Measurements from ENCODE around the gene CFAP119.

The CFAP119 gene

DNA sequence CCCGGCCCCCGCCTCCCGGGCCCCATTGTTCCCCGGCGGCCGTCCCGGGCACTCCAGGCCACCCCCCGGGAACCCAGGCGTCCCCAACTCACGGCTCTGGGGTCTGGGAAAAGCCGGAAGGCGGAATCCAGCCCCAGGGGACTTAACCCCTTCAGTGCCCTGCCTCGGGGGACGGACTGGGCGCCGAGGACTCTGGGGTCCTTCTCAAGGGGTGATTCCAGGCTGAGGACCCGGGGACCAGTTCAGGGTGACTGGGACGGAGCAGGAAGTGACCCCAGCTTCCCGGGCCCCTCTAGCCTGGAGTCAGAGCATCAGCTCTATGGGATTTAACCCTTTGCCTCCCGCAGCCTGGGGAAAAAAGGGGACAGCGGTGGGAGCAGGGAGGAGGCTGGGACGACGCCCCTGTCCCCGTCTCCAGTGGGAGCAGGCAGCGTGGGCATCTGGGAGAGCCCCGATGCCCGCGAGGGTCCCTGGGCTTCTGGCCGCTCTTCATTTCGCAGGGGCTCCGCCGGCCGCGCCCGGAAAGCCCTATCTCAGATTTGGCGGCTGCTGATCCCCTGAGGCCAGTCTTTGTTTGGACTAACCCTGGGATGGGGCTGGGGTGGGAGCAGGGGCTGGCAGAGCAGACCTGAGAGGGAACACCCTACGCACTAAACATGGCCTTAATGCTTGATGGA lies 25.2 kb upstream of the CFAP119 start, which contains the start of gene ZNF629:
Gene ZNF629, minus strand, starts transcription at position 270 of the 677 bp plus-strand sequence. CDS start 2,723 bp downstream, outside the sequence.
- DNase-seq: peak; percentile 80
- H3K27ac ChIP-seq: peak within 1 kb of the TSS; percentile 92
- TF ChIP-seq, protein P1, sequence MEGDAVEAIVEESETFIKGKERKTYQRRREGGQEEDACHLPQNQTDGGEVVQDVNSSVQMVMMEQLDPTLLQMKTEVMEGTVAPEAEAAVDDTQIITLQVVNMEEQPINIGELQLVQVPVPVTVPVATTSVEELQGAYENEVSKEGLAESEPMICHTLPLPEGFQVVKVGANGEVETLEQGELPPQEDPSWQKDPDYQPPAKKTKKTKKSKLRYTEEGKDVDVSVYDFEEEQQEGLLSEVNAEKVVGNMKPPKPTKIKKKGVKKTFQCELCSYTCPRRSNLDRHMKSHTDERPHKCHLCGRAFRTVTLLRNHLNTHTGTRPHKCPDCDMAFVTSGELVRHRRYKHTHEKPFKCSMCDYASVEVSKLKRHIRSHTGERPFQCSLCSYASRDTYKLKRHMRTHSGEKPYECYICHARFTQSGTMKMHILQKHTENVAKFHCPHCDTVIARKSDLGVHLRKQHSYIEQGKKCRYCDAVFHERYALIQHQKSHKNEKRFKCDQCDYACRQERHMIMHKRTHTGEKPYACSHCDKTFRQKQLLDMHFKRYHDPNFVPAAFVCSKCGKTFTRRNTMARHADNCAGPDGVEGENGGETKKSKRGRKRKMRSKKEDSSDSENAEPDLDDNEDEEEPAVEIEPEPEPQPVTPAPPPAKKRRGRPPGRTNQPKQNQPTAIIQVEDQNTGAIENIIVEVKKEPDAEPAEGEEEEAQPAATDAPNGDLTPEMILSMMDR (IDR thresholded peaks at IDR 0.05; ENCODE audit: low read depth, low read length): no peak

DNA sequence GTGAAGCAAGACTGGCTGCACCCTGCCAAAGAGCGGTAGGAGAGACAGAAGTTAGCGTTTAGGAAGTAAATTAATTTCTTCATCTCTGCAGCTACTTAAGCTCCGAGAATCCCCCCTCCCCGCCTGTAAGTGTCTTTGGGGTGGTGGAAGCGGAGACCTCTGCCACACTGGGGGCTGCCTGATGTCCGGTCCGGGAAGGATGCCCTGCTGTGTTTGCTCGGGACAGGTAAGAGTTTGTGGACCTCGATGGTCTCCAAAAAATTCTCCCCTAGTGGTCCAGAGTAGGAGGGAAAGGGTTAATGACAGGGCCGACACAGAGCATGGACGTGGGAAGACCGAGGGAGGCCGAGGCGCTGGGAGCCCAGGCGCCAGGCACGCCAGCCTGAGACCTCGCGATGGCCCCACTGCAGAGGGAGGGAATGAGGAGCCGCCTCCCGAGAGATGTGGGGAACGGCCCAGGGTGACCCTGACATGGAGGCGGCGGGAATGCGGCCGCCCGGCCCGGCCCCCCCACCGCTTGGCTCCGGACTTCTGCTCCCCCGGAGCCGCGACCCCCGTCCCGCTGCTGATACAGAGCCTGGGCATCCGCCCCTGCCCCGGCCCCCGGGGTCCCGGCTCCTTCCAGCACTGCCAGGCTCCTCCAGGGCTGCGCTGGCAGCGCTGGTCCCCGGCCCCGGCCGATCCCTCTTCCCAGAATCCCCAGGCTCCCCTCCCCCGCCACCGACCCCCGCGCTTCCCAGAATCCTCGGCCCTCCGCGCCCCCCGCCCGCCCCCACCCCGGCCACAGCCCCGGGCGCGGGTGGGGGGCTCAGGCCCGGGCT lies 24.5 kb upstream of the CFAP119 start:
- H3K9me3 ChIP-seq (ENCODE audit: severe bottlenecking): no peaks in the 10 kb centered on the region
- peak overlapping the region; percentile 89 for H3K4me3 ChIP-seq (ENCODE audit: low read depth, low read length)
- H3K27ac ChIP-seq: peak overlapping the region; percentile 92

More for the DNA sequence above, 25.2 kb upstream of the CFAP119 start, which contains the start of gene ZNF629:
- H3K36me3 ChIP-seq: peaks cover 17% of the 10 kb centered on the region
- no peaks in the 10 kb centered on the region for H3K9me3 ChIP-seq (ENCODE audit: severe bottlenecking)
- no peaks in the 10 kb centered on the region for H3K27me3 ChIP-seq (ENCODE audit: insufficient read depth, low read depth, severe bottlenecking)
- peak within 1 kb of the TSS; percentile 89 for H3K4me3 ChIP-seq (ENCODE audit: low read depth, low read length)

DNA sequence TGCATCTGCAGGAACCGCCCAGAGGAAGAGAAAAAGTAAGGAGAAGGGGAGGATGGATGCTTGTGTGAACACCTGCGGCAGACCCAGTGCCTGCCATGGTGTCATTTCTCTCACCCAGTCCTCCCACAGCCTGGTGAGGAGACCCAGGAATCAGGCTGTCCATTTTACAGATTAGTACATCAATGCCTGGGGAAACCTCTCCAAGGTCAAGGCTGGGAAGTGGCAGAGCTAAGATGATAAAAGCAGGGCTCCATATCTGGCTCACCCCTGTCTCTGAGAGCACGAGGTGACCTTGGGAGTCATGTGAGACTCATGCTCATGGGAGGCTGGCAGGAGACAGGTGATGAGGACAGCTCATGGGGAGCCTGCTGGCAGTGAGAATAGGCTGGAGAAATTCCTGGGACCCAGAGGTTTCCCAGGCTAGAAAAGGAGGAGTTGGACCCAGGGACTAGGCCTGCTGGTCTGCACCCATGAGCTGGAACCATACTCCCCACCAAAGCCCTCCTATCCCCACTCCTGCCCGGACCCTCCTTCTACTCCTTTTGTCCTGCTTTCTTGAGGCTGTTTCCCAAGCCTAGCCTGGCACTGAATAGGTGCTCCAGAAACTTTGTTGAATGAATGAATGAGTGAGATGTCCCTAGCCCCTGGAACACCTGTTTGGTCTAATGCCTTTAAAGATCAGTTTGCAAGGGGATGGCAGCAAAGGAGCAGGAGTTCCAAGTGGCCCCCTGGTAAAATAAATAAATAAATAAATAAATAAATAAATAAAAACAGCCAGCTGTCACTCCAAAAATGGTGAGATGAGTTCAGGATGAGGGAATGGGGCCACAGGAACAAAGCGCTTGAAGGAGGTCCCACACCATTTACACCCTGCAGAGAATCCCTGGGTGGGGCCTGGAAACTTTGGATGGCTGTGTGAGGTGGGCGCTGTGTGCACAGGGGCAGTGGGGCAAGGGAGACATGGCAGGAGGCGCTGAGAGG lies 23.6 kb upstream of the CFAP119 start:
- no peak overlapping the region for H3K27ac ChIP-seq
- H3K4me3 ChIP-seq (ENCODE audit: low read depth, low read length): peak overlapping the region; percentile 89
- H3K27me3 ChIP-seq (ENCODE audit: insufficient read depth, low read depth, severe bottlenecking): no peaks in the 10 kb centered on the region

More for the DNA sequence above, 24.5 kb upstream of the CFAP119 start:
- peak; percentile 53 for DNase-seq
- Histone ChIP-seq H3K36me3 (peaks cover 24% of the 10 kb centered on the region), H3K27me3 (ENCODE audit: insufficient read depth, low read depth, severe bottlenecking) (no peaks in the 10 kb centered on the region)
- TF ChIP-seq, protein P1 (IDR thresholded peaks at IDR 0.05; ENCODE audit: low read depth, low read length): no peak

DNA sequence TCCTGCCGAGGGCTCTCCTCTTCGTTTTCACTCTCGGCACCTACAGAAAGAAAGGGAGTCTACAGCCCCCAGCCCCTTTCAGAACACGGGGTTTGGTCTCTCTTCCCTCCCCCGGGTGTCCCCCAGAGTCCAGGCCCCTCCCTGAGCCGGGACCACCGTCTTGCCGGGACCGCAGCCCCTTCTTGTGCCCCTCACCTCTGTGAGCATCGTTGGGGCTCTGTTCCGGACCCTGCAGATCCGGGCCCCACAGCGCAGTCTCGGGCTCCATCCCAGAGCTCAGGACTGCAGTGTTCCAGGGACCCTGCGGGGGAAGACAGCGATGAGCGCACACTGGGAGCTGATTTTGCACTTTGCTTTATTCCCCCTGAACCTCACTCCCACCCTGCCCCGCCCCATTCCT lies 22.4 kb upstream of the CFAP119 start:
- H3K36me3 ChIP-seq: peaks cover 33% of the 10 kb centered on the region
- TF ChIP-seq, protein P1 (IDR thresholded peaks at IDR 0.05; ENCODE audit: low read depth, low read length): no peak
- H3K27ac ChIP-seq: no peak overlapping the region

More for the DNA sequence above, 23.6 kb upstream of the CFAP119 start:
- TF ChIP-seq, protein P1 (IDR thresholded peaks at IDR 0.05; ENCODE audit: low read depth, low read length): no peak
- Histone ChIP-seq H3K9me3 (ENCODE audit: severe bottlenecking) (no peaks in the 10 kb centered on the region), H3K36me3 (peaks cover 26% of the 10 kb centered on the region)
- no peak for DNase-seq

More for the DNA sequence above, 22.4 kb upstream of the CFAP119 start:
- no peak overlapping the region for H3K4me3 ChIP-seq (ENCODE audit: low read depth, low read length)
- no peaks in the 10 kb centered on the region for H3K9me3 ChIP-seq (ENCODE audit: severe bottlenecking)
- H3K27me3 ChIP-seq (ENCODE audit: insufficient read depth, low read depth, severe bottlenecking): no peaks in the 10 kb centered on the region
- DNase-seq: no peak

Measured in WERI-Rb-1 (cell line).